HEK293T (cell line): ENCODE data around the gene PNMA8A.
"Not testable (repeated sequence)": the region's sequence is repeated elsewhere in the genome, so short reads cannot be mapped to it uniquely, and the experiment has no call there.

Source experiments
- ARNT ChIP-seq: fragments of 450-650 bp; IDR thresholded peaks from 2 replicates; pipeline ENCODE4 v1.6.1; 2017; ENCODE audit warnings: mild to moderate bottlenecking
- BHLHE40 ChIP-seq: fragments of 450-650 bp; IDR thresholded peaks from 2 replicates; pipeline ENCODE4 v1.6.1; 2016; ENCODE audit warnings: mild to moderate bottlenecking, moderate library complexity, borderline replicate concordance
- CTBP1 ChIP-seq: fragments of 450-650 bp; IDR thresholded peaks from 2 replicates; pipeline ENCODE4 v1.6.1; 2016; ENCODE audit warnings: borderline replicate concordance
- FOXK2 ChIP-seq: fragments of 450-650 bp; IDR thresholded peaks from 2 replicates; pipeline ENCODE4 v1.6.1; 2016; ENCODE audit warnings: mild to moderate bottlenecking
- FOXM1 ChIP-seq: fragments of 450-650 bp; IDR thresholded peaks from 2 replicates; pipeline ENCODE4 v1.6.1; 2017; ENCODE audit warnings: mild to moderate bottlenecking, borderline replicate concordance
- HDGF ChIP-seq: fragments of 450-650 bp; IDR thresholded peaks from 2 replicates; pipeline ENCODE4 v1.6.1; 2017; ENCODE audit warnings: antibody characterized with exemption, borderline replicate concordance
- L3MBTL2 ChIP-seq: fragments of 450-650 bp; conservative IDR thresholded peaks from 2 replicates; pipeline ENCODE4 v1.6.1; 2016; ENCODE audit warnings: mild to moderate bottlenecking
- LEF1 ChIP-seq: fragments of 450-650 bp; IDR thresholded peaks from 2 replicates; pipeline ENCODE4 v1.6.1; 2017; ENCODE audit warnings: mild to moderate bottlenecking, borderline replicate concordance
- NFRKB ChIP-seq: fragments of 450-650 bp; IDR thresholded peaks from 2 replicates; pipeline ENCODE4 v1.6.1; 2016; ENCODE audit warnings: mild to moderate bottlenecking, moderate library complexity
- SP1 ChIP-seq: fragments of 450-650 bp; IDR thresholded peaks from 2 replicates; pipeline ENCODE4 v1.6.1; 2017
- SUZ12 ChIP-seq: fragments of 450-650 bp; IDR thresholded peaks from 2 replicates; pipeline ENCODE4 v1.6.1; 2016; ENCODE audit warnings: mild to moderate bottlenecking
- TARDBP ChIP-seq: fragments of 450-650 bp; IDR thresholded peaks from 2 replicates; pipeline ENCODE4 v1.6.1; 2016
- TF ChIP-seq, protein P1 (sequence below): fragments of 450-650 bp; IDR thresholded peaks from 2 replicates; pipeline ENCODE4 v1.6.1; 2016

- TF ChIP-seq HDGF, CTBP1, NFRKB, BHLHE40, FOXM1, L3MBTL2, LEF1, TARDBP, SUZ12, SP1, FOXK2, ARNT: not testable (repeated sequence)
- TF ChIP-seq, protein P1, sequence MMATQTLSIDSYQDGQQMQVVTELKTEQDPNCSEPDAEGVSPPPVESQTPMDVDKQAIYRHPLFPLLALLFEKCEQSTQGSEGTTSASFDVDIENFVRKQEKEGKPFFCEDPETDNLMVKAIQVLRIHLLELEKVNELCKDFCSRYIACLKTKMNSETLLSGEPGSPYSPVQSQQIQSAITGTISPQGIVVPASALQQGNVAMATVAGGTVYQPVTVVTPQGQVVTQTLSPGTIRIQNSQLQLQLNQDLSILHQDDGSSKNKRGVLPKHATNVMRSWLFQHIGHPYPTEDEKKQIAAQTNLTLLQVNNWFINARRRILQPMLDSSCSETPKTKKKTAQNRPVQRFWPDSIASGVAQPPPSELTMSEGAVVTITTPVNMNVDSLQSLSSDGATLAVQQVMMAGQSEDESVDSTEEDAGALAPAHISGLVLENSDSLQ: not testable (repeated sequence)
Observed at GRCh38 chr19:46496886-46497285, 25.5 kb upstream of the PNMA8A start.
